Suprapubic skin (tissue), 4 donors: Measurements from ENCODE around the gene IL36B.

Experiments used
- POLR2A ChIP-seq, 2 donors: fragments of 450-650 bp; IDR thresholded peaks; one replicate each; pipeline ENCODE4 v1.6.1; 2017; ENCODE audit warnings: antibody characterized with exemption in 2 of 2, mild to moderate bottlenecking in 2 of 2, moderate library complexity in 2 of 2
- POLR2AphosphoS5 ChIP-seq, 3 donors: sonication (generic); formaldehyde crosslinking; IDR thresholded peaks; one replicate each; pipeline ENCODE4 v1.6.1; 2017; ENCODE audit warnings: antibody characterized with exemption in 3 of 3
- TF ChIP-seq, protein P1 (sequence below), 2 donors: fragments of 200-600 bp in 1 of 2; fragments of 450-650 bp in 1 of 2; sonication (generic) in 1 of 2; IDR thresholded peaks; one replicate each; pipeline ENCODE4 v1.5.1; 2016 to 2019; ENCODE audit warnings: antibody characterized with exemption in 2 of 2, mild to moderate bottlenecking in 1 of 2, moderate library complexity in 1 of 2

DNA sequence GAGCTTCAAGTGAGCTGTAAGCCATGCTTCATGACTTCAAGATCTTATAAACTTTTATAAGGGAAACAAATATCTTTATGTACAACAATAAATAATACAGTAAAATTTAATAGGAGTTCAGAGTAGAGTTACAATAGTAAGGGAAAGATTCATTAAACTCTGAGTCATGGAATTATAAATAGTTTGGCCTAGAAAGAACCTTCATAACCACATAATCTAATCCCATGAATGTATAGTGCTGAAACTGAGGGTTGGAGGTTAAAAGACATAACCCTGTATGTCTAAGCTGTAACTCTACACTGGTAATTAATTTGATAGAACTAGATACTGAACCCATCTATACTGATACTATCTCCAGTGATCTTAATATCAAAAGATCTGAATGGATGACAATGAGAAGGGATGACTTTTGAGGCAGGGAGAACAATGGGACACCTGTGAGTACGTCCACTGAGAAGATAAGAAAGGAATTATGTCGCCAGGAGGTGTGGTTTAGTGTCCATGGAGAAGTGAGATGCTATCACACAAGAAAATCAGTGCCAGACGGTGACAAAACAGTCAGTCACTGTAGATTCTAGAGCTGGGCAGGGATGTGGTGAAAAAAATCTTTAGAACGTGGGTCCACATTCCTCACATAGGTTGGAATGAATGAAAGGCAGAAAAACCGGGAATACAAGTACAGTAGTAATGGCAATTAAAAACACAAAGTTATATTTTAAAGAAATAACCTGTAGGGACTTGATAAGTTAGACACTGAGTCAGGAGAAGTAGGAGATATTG is 16.2 kb upstream of the IL36B start:
- TF ChIP-seq, protein P1, sequence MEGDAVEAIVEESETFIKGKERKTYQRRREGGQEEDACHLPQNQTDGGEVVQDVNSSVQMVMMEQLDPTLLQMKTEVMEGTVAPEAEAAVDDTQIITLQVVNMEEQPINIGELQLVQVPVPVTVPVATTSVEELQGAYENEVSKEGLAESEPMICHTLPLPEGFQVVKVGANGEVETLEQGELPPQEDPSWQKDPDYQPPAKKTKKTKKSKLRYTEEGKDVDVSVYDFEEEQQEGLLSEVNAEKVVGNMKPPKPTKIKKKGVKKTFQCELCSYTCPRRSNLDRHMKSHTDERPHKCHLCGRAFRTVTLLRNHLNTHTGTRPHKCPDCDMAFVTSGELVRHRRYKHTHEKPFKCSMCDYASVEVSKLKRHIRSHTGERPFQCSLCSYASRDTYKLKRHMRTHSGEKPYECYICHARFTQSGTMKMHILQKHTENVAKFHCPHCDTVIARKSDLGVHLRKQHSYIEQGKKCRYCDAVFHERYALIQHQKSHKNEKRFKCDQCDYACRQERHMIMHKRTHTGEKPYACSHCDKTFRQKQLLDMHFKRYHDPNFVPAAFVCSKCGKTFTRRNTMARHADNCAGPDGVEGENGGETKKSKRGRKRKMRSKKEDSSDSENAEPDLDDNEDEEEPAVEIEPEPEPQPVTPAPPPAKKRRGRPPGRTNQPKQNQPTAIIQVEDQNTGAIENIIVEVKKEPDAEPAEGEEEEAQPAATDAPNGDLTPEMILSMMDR (IDR thresholded peaks at IDR 0.05) = no peak
- no peak for TF ChIP-seq POLR2AphosphoS5 (IDR thresholded peaks at IDR 0.05)
- TF ChIP-seq POLR2A (IDR thresholded peaks at IDR 0.05) = no peak
